ENCODE measurements around the gene NAE1.

The NAE1 gene

DNA sequence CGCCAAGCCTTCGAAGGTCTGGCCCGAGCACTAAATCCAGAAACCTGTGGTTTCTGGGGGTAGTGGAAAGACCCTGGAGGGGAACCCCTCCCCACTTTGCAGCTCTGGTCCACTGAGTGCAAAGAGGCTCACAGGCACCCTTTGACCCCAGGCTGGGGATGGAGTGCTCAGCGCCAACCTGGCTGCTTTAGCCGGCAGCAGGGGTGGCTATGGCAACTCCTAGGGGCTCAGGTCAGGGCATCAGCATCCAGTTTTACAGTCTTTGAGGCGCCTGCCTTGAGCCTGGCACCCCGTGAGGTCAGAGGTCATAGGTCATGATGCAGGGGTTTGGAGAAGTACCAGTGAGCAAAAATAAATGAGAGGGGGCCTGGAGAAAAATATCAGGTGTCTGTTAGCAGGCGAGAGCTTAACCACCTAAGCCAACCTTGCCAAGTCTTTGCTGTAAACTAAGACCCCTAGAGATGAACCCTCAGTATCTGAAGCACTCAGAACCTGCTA is 31.3 kb upstream of the NAE1 start:
- Histone ChIP-seq H3K9me3 (ENCODE audit: control insufficient read depth, insufficient read depth, low read length) (no peaks in the 10 kb centered on the region), H3K27ac (ENCODE audit: low read depth, low read length) (no peak overlapping the region), H3K4me3 (ENCODE audit: low read depth, low read length) (no peak overlapping the region), H3K27me3 (ENCODE audit: control insufficient read depth, insufficient read depth, low read length) (no peaks in the 10 kb centered on the region), H3K4me1 (ENCODE audit: control insufficient read depth, insufficient read depth, low read length) (no peaks in the 10 kb centered on the region), H3K36me3 (ENCODE audit: control insufficient read depth, insufficient read depth, low read length) (no peaks in the 10 kb centered on the region), H3K9ac (ENCODE audit: low read depth, low read length) (no peak overlapping the region)

DNA sequence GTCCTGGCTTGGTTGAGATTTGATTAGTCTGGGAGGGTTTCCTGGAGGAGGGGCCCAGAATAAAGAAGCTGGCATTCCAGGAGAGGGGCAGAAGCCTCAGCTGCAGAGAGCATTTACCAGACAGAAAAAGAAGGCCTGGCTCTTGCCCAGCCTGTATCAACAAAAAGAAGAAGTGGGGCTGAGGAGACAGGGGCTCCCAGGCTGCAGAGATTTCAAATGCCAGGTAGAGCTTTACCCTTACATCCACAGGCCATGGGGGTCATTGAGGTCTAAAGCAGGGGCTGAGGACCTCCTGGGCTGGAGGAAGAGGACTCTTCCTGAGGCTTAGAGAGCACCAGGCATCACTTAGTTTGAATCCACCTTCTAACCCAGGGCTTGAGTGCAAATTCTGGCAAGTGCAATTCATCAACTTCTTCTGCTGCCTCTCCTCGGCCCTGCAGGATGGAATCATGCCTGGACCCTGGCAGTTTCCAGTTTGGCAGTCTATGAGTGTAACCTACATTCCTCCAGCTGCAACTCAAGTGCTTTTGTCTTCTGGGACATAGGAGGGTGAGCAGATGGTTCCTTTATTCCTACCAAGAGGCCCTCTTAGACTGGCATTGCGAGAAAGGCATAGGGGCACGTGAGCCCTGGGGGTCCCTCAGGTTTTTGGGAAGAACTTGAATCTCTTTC is 28.8 kb upstream of the NAE1 start:
- Histone ChIP-seq H3K9ac (ENCODE audit: low read depth, low read length) (no peak overlapping the region), H3K4me1 (ENCODE audit: control insufficient read depth, insufficient read depth, low read length) (no peaks in the 10 kb centered on the region), H3K27ac (ENCODE audit: low read depth, low read length) (no peak overlapping the region), H3K27me3 (ENCODE audit: control insufficient read depth, insufficient read depth, low read length) (no peaks in the 10 kb centered on the region), H3K4me3 (ENCODE audit: low read depth, low read length) (no peak overlapping the region), H3K36me3 (ENCODE audit: control insufficient read depth, insufficient read depth, low read length) (no peaks in the 10 kb centered on the region), H3K9me3 (ENCODE audit: control insufficient read depth, insufficient read depth, low read length) (no peaks in the 10 kb centered on the region)

DNA sequence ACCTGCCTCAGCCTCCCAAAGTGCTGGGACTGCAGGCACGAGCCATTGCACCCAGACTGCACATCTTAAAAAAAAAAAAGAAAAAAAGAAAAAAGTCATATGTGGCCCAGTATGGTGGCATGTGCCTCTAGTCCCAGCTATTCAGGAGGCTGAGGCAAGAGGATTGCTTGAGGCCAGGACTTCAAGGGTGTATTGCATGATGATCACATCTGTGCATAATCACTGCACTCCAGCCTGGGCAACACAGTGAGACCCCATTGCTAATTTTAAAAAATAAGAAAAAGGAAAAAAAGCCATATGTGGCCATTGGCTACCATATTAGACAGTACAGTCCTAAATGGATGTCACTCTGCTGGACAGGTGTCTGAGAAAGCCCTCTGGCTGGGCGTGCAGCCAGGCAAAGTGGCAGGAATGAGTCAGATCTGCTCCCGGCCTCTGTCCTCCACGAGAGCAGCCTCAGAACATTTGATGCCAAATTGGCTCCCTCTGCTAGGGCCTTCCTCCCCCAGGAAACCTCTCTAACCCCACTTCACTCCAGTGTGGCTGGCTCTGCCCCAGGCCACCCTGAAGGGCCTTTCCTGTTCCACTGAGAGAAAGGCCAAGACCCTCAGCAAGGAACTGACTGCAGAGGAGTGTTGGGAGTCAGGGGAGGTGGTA is 28.1 kb upstream of the NAE1 start:
- Histone ChIP-seq H3K36me3 (ENCODE audit: control insufficient read depth, insufficient read depth, low read length) (no peaks in the 10 kb centered on the region), H3K4me3 (ENCODE audit: low read depth, low read length) (no peak overlapping the region), H3K9ac (ENCODE audit: low read depth, low read length) (no peak overlapping the region), H3K9me3 (ENCODE audit: control insufficient read depth, insufficient read depth, low read length) (no peaks in the 10 kb centered on the region), H3K27ac (ENCODE audit: low read depth, low read length) (no peak overlapping the region), H3K27me3 (ENCODE audit: control insufficient read depth, insufficient read depth, low read length) (no peaks in the 10 kb centered on the region), H3K4me1 (ENCODE audit: control insufficient read depth, insufficient read depth, low read length) (no peaks in the 10 kb centered on the region)

DNA sequence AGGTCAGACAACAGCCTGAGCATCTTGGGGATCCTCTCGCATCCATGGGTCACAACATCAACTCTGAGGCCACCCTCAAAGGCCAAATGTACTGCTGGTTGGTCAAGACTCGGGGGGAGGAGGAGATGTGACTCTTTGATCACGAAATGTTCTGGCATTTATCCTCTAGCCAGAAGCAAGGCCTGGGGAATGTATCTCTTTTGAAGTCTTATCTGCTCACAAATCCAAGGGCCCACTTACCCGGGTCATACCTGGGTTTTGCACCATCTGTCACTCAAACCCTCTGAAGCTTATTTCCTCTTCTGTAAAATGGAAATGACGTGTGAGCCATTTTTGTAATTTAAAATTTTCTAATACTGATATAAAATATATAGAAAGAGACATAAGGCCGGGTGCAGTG is 26.7 kb upstream of the NAE1 start:
- no peak overlapping the region for H3K4me3 ChIP-seq (ENCODE audit: low read depth, low read length)
- no peaks in the 10 kb centered on the region for H3K4me1 ChIP-seq (ENCODE audit: control insufficient read depth, insufficient read depth, low read length)
- H3K9ac ChIP-seq (ENCODE audit: low read depth, low read length) = no peak overlapping the region
- no peak overlapping the region for H3K27ac ChIP-seq (ENCODE audit: low read depth, low read length)
- H3K9me3 ChIP-seq (ENCODE audit: control insufficient read depth, insufficient read depth, low read length) = no peaks in the 10 kb centered on the region
- H3K27me3 ChIP-seq (ENCODE audit: control insufficient read depth, insufficient read depth, low read length) = no peaks in the 10 kb centered on the region
- H3K36me3 ChIP-seq (ENCODE audit: control insufficient read depth, insufficient read depth, low read length) = no peaks in the 10 kb centered on the region

DNA sequence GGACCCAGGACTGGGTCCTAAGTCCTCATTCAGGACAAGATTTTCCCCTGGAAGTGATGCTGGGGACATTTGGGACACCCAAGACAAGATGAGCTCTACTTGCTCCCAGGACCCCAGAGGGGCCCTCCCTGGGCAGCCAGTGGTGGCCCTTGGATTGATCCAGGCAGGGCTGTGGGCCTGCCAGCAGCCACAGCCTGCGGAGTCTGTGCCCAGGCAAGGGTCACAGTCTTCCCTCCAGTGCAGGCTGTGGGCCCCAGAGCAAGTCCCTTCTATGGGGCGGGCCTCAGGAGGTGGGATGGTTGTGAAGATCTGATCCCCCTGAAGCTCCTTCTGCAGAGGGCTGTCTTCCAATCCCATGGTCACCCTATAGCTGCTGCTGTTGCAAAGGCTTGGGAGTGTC is 26.0 kb upstream of the NAE1 start:
- H3K9me3 ChIP-seq (ENCODE audit: control insufficient read depth, insufficient read depth, low read length) = no peaks in the 10 kb centered on the region
- no peaks in the 10 kb centered on the region for H3K4me1 ChIP-seq (ENCODE audit: control insufficient read depth, insufficient read depth, low read length)
- H3K27me3 ChIP-seq (ENCODE audit: control insufficient read depth, insufficient read depth, low read length) = no peaks in the 10 kb centered on the region
- no peak overlapping the region for H3K27ac ChIP-seq (ENCODE audit: low read depth, low read length)
- H3K4me3 ChIP-seq (ENCODE audit: low read depth, low read length) = no peak overlapping the region
- no peak overlapping the region for H3K9ac ChIP-seq (ENCODE audit: low read depth, low read length)
- H3K36me3 ChIP-seq (ENCODE audit: control insufficient read depth, insufficient read depth, low read length) = no peaks in the 10 kb centered on the region

DNA sequence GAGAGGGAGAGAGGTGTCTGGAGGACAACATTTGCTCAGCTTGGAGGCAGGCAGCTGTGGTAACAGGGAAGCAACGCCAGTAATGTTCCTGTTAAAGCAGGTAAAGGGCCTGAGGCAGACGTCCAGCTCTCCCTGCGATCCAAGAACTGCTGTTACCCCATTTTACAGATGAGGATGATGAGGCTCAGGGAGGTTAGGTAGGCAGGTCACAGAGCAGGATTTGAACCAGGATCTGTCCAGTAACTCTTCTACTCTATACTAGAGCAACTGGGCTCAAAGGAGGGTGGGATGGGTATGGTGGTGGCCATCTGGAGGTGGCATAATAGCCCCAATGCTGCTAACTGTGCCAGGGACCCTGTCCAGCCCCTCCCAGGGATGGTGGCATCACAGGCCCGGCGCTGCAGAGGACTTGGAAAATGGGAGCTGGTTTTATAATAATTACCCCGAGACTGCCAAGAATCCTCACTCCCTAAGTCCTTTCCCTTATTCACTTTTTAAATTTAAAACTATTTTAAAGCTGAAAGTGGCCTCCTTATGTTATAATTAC is 25.5 kb upstream of the NAE1 start:
- Histone ChIP-seq H3K36me3 (ENCODE audit: control insufficient read depth, insufficient read depth, low read length) (no peaks in the 10 kb centered on the region), H3K9me3 (ENCODE audit: control insufficient read depth, insufficient read depth, low read length) (no peaks in the 10 kb centered on the region), H3K9ac (ENCODE audit: low read depth, low read length) (no peak overlapping the region), H3K27ac (ENCODE audit: low read depth, low read length) (no peak overlapping the region), H3K27me3 (ENCODE audit: control insufficient read depth, insufficient read depth, low read length) (no peaks in the 10 kb centered on the region), H3K4me1 (ENCODE audit: control insufficient read depth, insufficient read depth, low read length) (no peaks in the 10 kb centered on the region), H3K4me3 (ENCODE audit: low read depth, low read length) (no peak overlapping the region)

DNA sequence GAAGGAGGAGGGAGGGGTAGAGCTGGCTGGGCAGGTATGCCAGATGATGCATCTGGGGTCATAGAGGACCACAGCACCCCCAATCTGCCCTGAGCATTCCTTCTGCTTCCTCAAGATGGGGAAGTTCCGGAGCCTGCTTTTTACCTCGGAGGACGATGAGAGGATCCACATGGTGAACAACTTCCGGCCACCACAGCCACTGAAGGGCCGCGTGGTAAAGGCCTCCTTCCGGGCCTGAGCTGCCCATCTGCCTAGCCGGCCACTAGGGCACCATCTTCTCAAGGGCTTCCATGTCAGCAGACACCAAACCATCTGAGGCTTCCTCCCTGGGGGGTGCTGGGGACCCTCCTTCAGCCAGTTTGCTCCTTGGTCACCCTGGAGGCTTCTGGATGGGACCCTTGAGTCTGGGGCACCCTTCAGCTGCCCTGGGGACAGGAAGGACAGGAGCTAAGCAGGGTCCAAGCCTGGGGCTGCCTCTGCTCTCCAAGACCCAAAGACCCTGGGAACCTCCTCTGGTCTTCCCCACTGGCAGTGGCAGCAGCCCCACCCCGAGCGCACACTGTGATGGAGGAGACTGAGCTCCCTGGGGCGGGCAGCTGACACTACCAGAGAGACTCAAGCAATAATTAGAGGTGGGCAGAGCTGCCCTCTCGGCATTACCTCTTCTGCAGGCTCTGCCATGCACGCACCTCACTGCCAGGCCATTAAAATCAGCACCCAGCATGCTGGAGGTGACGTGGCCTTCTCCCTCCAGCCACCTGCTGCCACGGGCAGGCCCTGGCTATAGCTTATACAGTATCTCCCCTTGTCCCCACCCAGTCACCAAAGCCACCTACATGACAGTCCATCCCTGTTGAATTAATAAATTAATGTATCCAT is 22.7 kb upstream of the NAE1 start:
- no peak overlapping the region for H3K9ac ChIP-seq (ENCODE audit: low read depth, low read length)
- H3K27me3 ChIP-seq (ENCODE audit: control insufficient read depth, insufficient read depth, low read length) = no peaks in the 10 kb centered on the region
- H3K4me1 ChIP-seq (ENCODE audit: control insufficient read depth, insufficient read depth, low read length) = no peaks in the 10 kb centered on the region
- H3K36me3 ChIP-seq (ENCODE audit: control insufficient read depth, insufficient read depth, low read length) = no peaks in the 10 kb centered on the region
- no peak overlapping the region for H3K27ac ChIP-seq (ENCODE audit: low read depth, low read length)
- no peak overlapping the region for H3K4me3 ChIP-seq (ENCODE audit: low read depth, low read length)
- H3K9me3 ChIP-seq (ENCODE audit: control insufficient read depth, insufficient read depth, low read length) = no peaks in the 10 kb centered on the region

DNA sequence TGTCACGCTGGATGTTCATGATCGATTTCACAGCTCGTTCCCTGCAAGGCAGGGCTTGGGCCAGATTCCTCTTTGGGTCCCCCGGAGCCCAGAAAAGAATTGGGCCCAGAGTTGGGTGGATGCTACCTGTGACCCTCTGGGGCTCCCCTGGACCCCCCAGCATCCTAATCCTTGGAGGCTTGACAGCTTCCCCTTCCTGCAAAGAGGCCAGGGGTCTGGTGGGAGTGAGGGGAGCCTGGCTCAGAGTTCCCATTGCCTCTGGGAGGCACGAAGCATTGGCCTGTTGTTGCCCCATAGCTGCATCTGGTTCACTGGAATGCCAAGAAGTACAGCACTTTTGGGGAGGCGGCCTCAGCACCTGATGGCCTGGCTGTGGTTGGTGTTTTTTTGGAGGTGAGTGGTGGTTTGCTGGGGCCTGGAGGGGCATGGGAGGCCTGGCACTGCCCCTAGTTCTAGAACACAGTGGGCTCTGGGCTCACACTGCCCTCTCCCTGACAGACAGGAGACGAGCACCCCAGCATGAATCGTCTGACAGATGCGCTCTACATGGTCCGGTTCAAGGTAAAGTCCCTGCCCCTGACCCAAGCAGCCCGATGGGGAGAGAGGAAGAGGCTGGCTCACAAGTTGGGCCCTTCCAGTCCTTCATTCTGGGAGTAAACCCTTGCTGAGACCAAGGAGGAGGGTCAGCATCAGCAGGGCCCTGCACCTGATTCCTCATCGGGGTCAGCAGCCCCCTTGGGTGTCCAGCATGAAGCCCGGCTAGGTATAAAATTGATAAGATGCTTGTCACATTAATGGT is 20.6 kb upstream of the NAE1 start:
- Histone ChIP-seq H3K27me3 (ENCODE audit: control insufficient read depth, insufficient read depth, low read length) (peaks cover 13% of the 10 kb centered on the region), H3K36me3 (ENCODE audit: control insufficient read depth, insufficient read depth, low read length) (no peaks in the 10 kb centered on the region), H3K27ac (ENCODE audit: low read depth, low read length) (no peak overlapping the region), H3K4me3 (ENCODE audit: low read depth, low read length) (no peak overlapping the region), H3K4me1 (ENCODE audit: control insufficient read depth, insufficient read depth, low read length) (no peaks in the 10 kb centered on the region), H3K9ac (ENCODE audit: low read depth, low read length) (no peak overlapping the region), H3K9me3 (ENCODE audit: control insufficient read depth, insufficient read depth, low read length) (no peaks in the 10 kb centered on the region)

DNA sequence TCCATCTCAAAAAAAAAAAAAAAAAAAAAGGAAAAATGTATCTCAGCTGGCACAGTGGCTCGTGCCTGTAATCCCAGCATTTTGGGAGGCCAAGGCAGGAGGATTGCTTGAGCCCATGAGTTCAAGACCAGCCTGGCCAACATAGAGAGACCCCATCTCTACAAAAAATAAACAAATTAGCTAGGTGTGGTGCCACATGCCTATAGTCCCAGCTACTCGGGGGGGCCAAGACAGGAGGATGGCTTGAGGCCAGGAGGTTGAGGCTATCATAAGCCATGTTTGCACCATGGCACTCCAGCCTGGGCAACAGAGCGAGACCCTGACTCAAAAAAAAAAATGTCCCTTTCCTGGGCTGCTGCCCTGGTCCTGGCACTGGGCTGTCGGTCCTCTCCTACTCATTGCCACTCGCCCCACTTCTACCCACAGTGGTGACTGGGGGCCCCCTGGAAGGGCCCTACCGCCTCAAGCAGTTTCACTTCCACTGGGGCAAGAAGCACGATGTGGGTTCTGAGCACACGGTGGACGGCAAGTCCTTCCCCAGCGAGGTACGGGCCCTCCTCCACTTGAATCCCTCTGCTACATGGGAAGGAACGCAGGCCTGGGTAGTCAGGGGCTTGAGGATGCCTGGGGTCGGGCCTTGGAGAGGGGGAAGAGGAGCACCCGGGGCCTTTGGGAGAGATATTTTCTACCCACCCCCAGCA is 19.5 kb upstream of the NAE1 start:
- Histone ChIP-seq H3K27me3 (ENCODE audit: control insufficient read depth, insufficient read depth, low read length) (peaks cover 24% of the 10 kb centered on the region), H3K9ac (ENCODE audit: low read depth, low read length) (no peak overlapping the region), H3K27ac (ENCODE audit: low read depth, low read length) (no peak overlapping the region), H3K4me1 (ENCODE audit: control insufficient read depth, insufficient read depth, low read length) (no peaks in the 10 kb centered on the region), H3K36me3 (ENCODE audit: control insufficient read depth, insufficient read depth, low read length) (no peaks in the 10 kb centered on the region), H3K4me3 (ENCODE audit: low read depth, low read length) (no peak overlapping the region), H3K9me3 (ENCODE audit: control insufficient read depth, insufficient read depth, low read length) (no peaks in the 10 kb centered on the region)

DNA sequence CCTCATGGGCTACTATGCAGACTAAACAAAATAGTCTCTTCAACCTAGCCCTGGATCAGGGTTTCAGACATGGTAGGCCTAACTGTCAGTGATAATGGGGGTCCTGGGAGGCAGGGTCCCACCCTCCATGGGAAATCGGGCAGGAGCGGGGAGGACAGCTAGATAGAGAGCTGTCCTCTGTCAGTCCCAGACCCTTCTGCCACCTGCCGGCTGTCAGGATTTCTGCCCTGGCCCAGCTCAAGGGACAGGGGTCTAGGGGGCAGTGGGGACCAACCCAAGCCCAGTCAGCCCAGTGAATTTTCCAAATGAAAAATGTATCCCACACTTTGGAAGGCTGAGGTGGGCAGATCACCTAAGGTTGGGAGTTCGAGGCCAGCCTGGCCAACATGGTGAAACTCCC is 18.8 kb upstream of the NAE1 start:
- no peaks in the 10 kb centered on the region for H3K36me3 ChIP-seq (ENCODE audit: control insufficient read depth, insufficient read depth, low read length)
- no peak overlapping the region for H3K27ac ChIP-seq (ENCODE audit: low read depth, low read length)
- peaks cover 31% of the 10 kb centered on the region for H3K27me3 ChIP-seq (ENCODE audit: control insufficient read depth, insufficient read depth, low read length)
- H3K4me3 ChIP-seq (ENCODE audit: low read depth, low read length) = no peak overlapping the region
- no peaks in the 10 kb centered on the region for H3K9me3 ChIP-seq (ENCODE audit: control insufficient read depth, insufficient read depth, low read length)
- no peaks in the 10 kb centered on the region for H3K4me1 ChIP-seq (ENCODE audit: control insufficient read depth, insufficient read depth, low read length)
- no peak overlapping the region for H3K9ac ChIP-seq (ENCODE audit: low read depth, low read length)
